SK-N-MC (cell line): ENCODE measurements around the gene ACADSB.

ENCODE experiments used
- DNase-seq: peaks from one replicate; pipeline ENCODE4 v3.0.0-alpha.2; 2011; ENCODE audit warnings: low read depth, low spot score
- H3K27ac ChIP-seq: fragments of 200-600 bp; sonication (generic); 2 replicates; pipeline ENCODE4 v1.5.1; 2016; ENCODE audit warnings: mixed run types
- H3K36me3 ChIP-seq: fragments of 200-600 bp; sonication (generic); 2 replicates; pipeline ENCODE4 v1.6.1; 2017; ENCODE audit warnings: antibody characterized with exemption, low read length, mixed read lengths; ENCODE audit not compliant: insufficient read depth
- H3K4me3 ChIP-seq: fragments of 200-600 bp; sonication (generic); 2 replicates; pipeline ENCODE4 v1.5.1; 2016
- H3K9ac ChIP-seq: fragments of 200-600 bp; sonication (generic); 2 replicates; pipeline ENCODE4 v1.8.0; 2017; ENCODE audit warnings: mixed run types, mixed read lengths; ENCODE audit not compliant: insufficient read length
- H3K9me3 ChIP-seq: fragments of 200-600 bp; sonication (generic); 2 replicates; pipeline ENCODE4 v1.6.1; 2017; ENCODE audit warnings: low read depth, mild to moderate bottlenecking, antibody characterized with exemption, low read length, moderate library complexity, mixed read lengths
- EZH2 ChIP-seq: fragments of 200-600 bp; sonication (generic); IDR thresholded peaks from one replicate; pipeline ENCODE4 v1.6.1; 2017; ENCODE audit warnings: antibody characterized with exemption
- FOXP2 ChIP-seq: optimal IDR thresholded peaks from 2 replicates; pipeline ENCODE3; 2011; ENCODE audit warnings: mild to moderate bottlenecking, moderate library complexity; ENCODE audit not compliant: insufficient read depth; ENCODE audit errors: extremely low read length, control extremely low read depth
- POLR2AphosphoS5 ChIP-seq: IDR thresholded peaks from 2 replicates; pipeline ENCODE4 v1.6.1; 2012; ENCODE audit warnings: mild to moderate bottlenecking, low read depth, low read length, borderline replicate concordance

Gene ACADSB

GRCh38 chr10:123069246-123069986 lies 60.6 kb downstream of the ACADSB start:
- no peak overlapping the region for H3K27ac ChIP-seq
- no peaks in the 10 kb centered on the region for H3K36me3 ChIP-seq
- no peak for DNase-seq
- no peak overlapping the region for H3K9ac ChIP-seq
- H3K9me3 ChIP-seq = no peaks in the 10 kb centered on the region
- no peak for TF ChIP-seq POLR2AphosphoS5
- TF ChIP-seq EZH2 = no peak
- TF ChIP-seq FOXP2 = no peak
- no peak overlapping the region for H3K4me3 ChIP-seq

DNA sequence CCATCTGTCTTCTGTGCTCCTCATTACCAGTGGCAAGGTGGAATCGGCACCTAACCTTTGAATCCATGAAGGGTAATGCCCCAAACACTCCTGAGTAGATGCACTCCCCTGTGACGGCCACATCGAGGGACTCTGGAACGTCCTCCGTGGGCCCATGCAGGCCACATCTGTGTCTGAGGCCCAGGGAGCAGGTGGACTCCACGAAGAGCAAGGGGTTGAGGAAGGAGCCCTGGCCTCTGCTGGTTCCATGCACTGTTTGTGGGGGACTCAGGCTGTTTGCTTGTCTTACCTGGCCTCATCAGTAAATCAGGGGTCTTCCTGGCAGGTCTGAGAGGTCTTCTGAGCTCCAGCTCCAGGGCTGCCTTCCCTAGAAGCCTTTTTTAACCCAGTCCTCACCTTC lies 64.4 kb downstream of the ACADSB start:
- no peak overlapping the region for H3K9ac ChIP-seq
- no peaks in the 10 kb centered on the region for H3K36me3 ChIP-seq
- no peak for TF ChIP-seq POLR2AphosphoS5
- no peak for TF ChIP-seq FOXP2
- TF ChIP-seq EZH2 = no peak
- no peak for DNase-seq
- no peak overlapping the region for H3K27ac ChIP-seq
- H3K9me3 ChIP-seq = no peaks in the 10 kb centered on the region
- H3K4me3 ChIP-seq = no peak overlapping the region

DNA sequence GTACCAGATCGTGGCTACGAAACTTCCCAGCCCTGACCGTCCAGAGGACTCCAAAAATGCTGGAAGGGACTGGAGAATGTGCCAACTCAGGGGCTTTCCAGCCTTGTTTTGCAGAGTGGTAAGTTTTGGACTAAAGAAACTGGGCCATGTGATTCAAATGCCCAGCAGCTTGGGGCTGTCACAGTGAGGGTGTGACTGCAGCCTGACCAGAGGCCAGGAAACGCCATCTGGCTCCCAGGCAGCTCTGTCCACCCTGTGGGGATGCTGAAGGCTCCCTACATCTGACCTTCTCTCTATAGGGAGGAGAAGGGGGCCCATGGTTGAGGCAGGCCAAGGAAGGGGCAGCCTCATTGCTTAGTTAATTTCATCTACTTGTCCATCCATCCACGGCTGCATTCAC lies 65.4 kb downstream of the ACADSB start:
- no peak for TF ChIP-seq POLR2AphosphoS5
- H3K9ac ChIP-seq = no peak overlapping the region
- no peak overlapping the region for H3K4me3 ChIP-seq
- no peak overlapping the region for H3K27ac ChIP-seq
- DNase-seq = no peak
- H3K9me3 ChIP-seq = no peaks in the 10 kb centered on the region
- H3K36me3 ChIP-seq = no peaks in the 10 kb centered on the region

- Histone ChIP-seq H3K9ac (no peak overlapping the region), H3K36me3 (no peaks in the 10 kb centered on the region), H3K9me3 (no peaks in the 10 kb centered on the region), H3K4me3 (no peak overlapping the region), H3K27ac (no peak overlapping the region)
- no peak for DNase-seq
- no peak for TF ChIP-seq POLR2AphosphoS5
- TF ChIP-seq FOXP2 = no peak
- no peak for TF ChIP-seq EZH2
These were observed 73.1 kb downstream of the ACADSB start for GRCh38 chr10:123081896-123082295.

- no peak overlapping the region for H3K4me3 ChIP-seq
- H3K27ac ChIP-seq = no peak overlapping the region
- H3K9me3 ChIP-seq = no peaks in the 10 kb centered on the region
- no peak for DNase-seq
- no peak for TF ChIP-seq POLR2AphosphoS5
- no peak for TF ChIP-seq FOXP2
- no peak for TF ChIP-seq EZH2
- H3K36me3 ChIP-seq = no peaks in the 10 kb centered on the region
- H3K9ac ChIP-seq = no peak overlapping the region
These were observed 75.0 kb downstream of the ACADSB start for GRCh38 chr10:123083811-123084210.

DNA sequence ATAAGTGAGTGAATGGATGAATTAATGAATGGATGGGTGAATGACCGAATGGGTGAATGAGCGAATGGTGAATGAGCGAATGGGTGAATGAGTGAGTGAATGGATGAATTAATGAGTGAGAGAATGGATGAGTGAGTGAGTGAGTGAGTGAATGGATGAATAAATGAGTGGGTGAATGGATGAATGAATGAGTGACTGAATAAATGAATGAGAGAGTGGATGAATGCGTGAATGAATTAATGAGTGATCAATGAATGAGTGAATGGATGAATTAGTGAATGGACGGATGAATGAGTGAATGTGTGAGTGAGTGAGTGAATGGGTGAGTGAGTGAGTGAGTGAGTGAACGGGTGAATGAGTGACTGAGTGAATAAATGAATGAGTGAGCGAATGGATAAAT lies 77.5 kb downstream of the ACADSB start:
- TF ChIP-seq FOXP2 (no peak), POLR2AphosphoS5 (no peak), EZH2 (no peak)
- Histone ChIP-seq H3K36me3 (no peaks in the 10 kb centered on the region), H3K9me3 (no peaks in the 10 kb centered on the region), H3K27ac (no peak overlapping the region), H3K4me3 (no peak overlapping the region), H3K9ac (no peak overlapping the region)
- DNase-seq = no peak

DNA sequence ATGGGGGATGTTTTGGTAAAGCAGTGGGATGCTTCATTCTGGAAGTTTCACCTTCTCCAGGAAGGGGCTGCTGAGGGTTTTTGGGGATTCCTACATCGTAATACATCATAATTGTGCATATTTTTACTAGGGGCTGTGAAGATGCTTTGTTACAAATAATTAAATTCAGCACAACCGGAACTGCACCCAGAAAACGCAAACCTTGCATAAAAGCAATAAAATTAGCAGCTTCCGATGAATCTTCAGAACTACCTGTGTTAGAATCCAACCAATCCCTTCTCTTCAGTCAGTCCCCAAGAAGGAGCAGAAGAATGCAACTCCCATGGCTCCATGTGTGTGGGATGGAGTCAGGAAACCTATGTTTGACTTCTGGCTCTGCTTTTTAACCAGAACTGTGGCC lies 78.5 kb downstream of the ACADSB start:
- H3K9me3 ChIP-seq = no peaks in the 10 kb centered on the region

GRCh38 chr10:123087786-123088185 lies 79.0 kb downstream of the ACADSB start:
- Histone ChIP-seq H3K4me3 (no peak overlapping the region), H3K36me3 (no peaks in the 10 kb centered on the region), H3K27ac (no peak overlapping the region), H3K9me3 (no peaks in the 10 kb centered on the region), H3K9ac (no peak overlapping the region)
- TF ChIP-seq POLR2AphosphoS5 (no peak), FOXP2 (no peak), EZH2 (no peak)
- no peak for DNase-seq

More for the DNA sequence above, 78.5 kb downstream of the ACADSB start:
- no peak overlapping the region for H3K9ac ChIP-seq
- H3K27ac ChIP-seq = no peak overlapping the region
- no peak for DNase-seq
- no peaks in the 10 kb centered on the region for H3K36me3 ChIP-seq
- no peak overlapping the region for H3K4me3 ChIP-seq
- TF ChIP-seq POLR2AphosphoS5 = no peak
- TF ChIP-seq EZH2 = no peak
- no peak for TF ChIP-seq FOXP2
